K562 (cell line): Measurements from ENCODE around the gene C4BPB. TPM values are rescaled to one million over a fixed set of nuclear protein-coding genes. Genes with fewer than 3 reads are reported as not detected.
A peak's percentile ranks its signal among the peaks of the same experiment; 100 is the strongest.

Experiments
- ATAC-seq: fragments of 200-7000 bp; cut with Tn5 transposase; 3 replicates; pipeline ENCODE4 v1.9.1; 2020; ENCODE audit warnings: moderate library complexity
- BruUV-seq: library from RNA; stranded (reverse); fragments of 400-500 nt; replicated peaks from 2 replicates; lab custom pipeline; 2021; lab: Mats Ljungman, UMichigan
- CTCF ChIA-PET: fragments of 300-600 bp; formaldehyde crosslinking; extraction: SDS; loops from one replicate; lab custom pipeline; 2021; ENCODE audit warnings: low intra/inter-chr PET ratio; lab: Yijun Ruan, JAX
- POLR2A ChIA-PET: fragments of 300-600, 350-650 bp; sonication (Branson Sonifier 250); formaldehyde crosslinking; extraction: SDS; loops from one replicate; lab custom pipeline; 2021; ENCODE audit warnings: antibody characterized with exemption, inconsistent platforms; lab: Yijun Ruan, JAX
- DNase-seq, 4 experiments: peaks; one replicate each; pipeline versions ENCODE4 v3.0.0 to v3.0.0-alpha.2; 2011 to 2018; ENCODE audit warnings: low spot score in 3 of 4, mixed read lengths in 3 of 4; ENCODE audit errors: extremely low read depth in 1 of 4
- FAIRE-seq: peaks from 2 replicates; lab custom pipeline; 2011; peaks lifted over from hg19 to GRCh38; lab: Jason Lieb, UNC
- H2AFZ ChIP-seq: 2 replicates; pipeline ENCODE4 v1.6.0; 2011; ENCODE audit warnings: low read depth, low read length, control low read depth, inconsistent platforms
- H3K27ac ChIP-seq: fragments of 200-600 bp; 3 replicates; pipeline ENCODE4 v1.8.0; 2011; ENCODE audit warnings: low read depth, mild to moderate bottlenecking, control low read depth, inconsistent platforms, low read length, moderate library complexity, mixed read lengths; ENCODE audit errors: extremely low read depth
- H3K27me3 ChIP-seq, 2 experiments: fragments of 300-600 bp in 1 of 2; 2 replicates in 1 of 2; 3 replicates in 1 of 2; pipeline versions ENCODE4 v1.6.0 to v1.8.0; 2011; ENCODE audit warnings: inconsistent platforms in 2 of 2, low read length in 2 of 2, mild to moderate bottlenecking in 1 of 2, mixed read lengths in 1 of 2, moderate library complexity in 1 of 2; ENCODE audit not compliant: control insufficient read depth in 2 of 2, insufficient read depth in 2 of 2
- H3K36me3 ChIP-seq: fragments of 300-600 bp; 3 replicates; pipeline ENCODE4 v1.8.0; 2011; ENCODE audit warnings: mild to moderate bottlenecking, low read length, inconsistent platforms; ENCODE audit not compliant: control insufficient read depth, insufficient read depth
- H3K4me1 ChIP-seq, 2 experiments: fragments of 200-600 bp in 1 of 2; replicated peaks in 1 of 2; 2 replicates in 1 of 2; 3 replicates in 1 of 2; pipeline versions ENCODE4 v1.5.1 to v1.8.0; 2011; ENCODE audit warnings: inconsistent platforms in 2 of 2, low read length in 2 of 2, mild to moderate bottlenecking in 1 of 2, mixed read lengths in 1 of 2, moderate library complexity in 1 of 2; ENCODE audit not compliant: control insufficient read depth in 2 of 2, insufficient read depth in 2 of 2
- H3K4me2 ChIP-seq: 2 replicates; pipeline ENCODE4 v1.6.1; 2011; ENCODE audit warnings: low read length, control low read depth, inconsistent platforms, mixed read lengths; ENCODE audit not compliant: insufficient read depth
- H3K4me3 ChIP-seq: fragments of 200-600 bp; sonication (generic), shearing (Covaris generic); 2 replicates; pipeline ENCODE4 v1.5.1; 2016; ENCODE audit warnings: control low read depth, inconsistent platforms
- H3K79me2 ChIP-seq: fragments of 200-600 bp; 3 replicates; pipeline ENCODE4 v1.8.0; 2011; ENCODE audit warnings: low read length, inconsistent platforms; ENCODE audit not compliant: control insufficient read depth, insufficient read depth
- H3K9ac ChIP-seq, 2 experiments: 2 replicates each; pipeline versions ENCODE4 v1.6.0 to v1.6.1; 2011; ENCODE audit warnings: low read depth in 2 of 2, low read length in 2 of 2, control low read depth in 1 of 2, inconsistent platforms in 1 of 2, mild to moderate bottlenecking in 1 of 2, mixed read lengths in 1 of 2; ENCODE audit not compliant: insufficient read depth in 1 of 2
- H3K9me1 ChIP-seq: one replicate; pipeline ENCODE4 v1.6.0; 2011; ENCODE audit warnings: inconsistent platforms, mild to moderate bottlenecking, low read length, moderate library complexity; ENCODE audit not compliant: control insufficient read depth, insufficient read depth
- H3K9me3 ChIP-seq: replicated peaks from 2 replicates; pipeline ENCODE4 v1.5.1; 2011; ENCODE audit warnings: low read depth, low read length, inconsistent platforms; ENCODE audit not compliant: control insufficient read depth, insufficient read depth
- H4K20me1 ChIP-seq: replicated peaks from 2 replicates; pipeline ENCODE4 v1.6.1; 2011; ENCODE audit warnings: low read length, inconsistent platforms, mixed read lengths; ENCODE audit not compliant: control insufficient read depth, insufficient read depth
- ARHGAP35 ChIP-seq: fragments of 450-650 bp; IDR thresholded peaks from 2 replicates; pipeline ENCODE4 v1.6.1; 2018; ENCODE audit not compliant: partially characterized antibody
- CSDE1 ChIP-seq, 2 experiments: fragments of 450-650 bp; IDR thresholded peaks; 2 replicates each; pipeline ENCODE4 v1.6.1; 2016; ENCODE audit warnings: mild to moderate bottlenecking in 1 of 2
- EGR1 ChIP-seq: fragments of 450-650 bp; conservative IDR thresholded peaks from 2 replicates; pipeline ENCODE4 v1.6.1; 2017; ENCODE audit warnings: mild to moderate bottlenecking
- KLF10 ChIP-seq: fragments of 250-450 bp; sonication (Bioruptor Pico); IDR thresholded peaks from 2 replicates; pipeline ENCODE4 v1.6.1; 2021; ENCODE audit warnings: matching md5 sums
- MAFF ChIP-seq: IDR thresholded peaks from 2 replicates; pipeline ENCODE4 v1.6.1; 2012; ENCODE audit warnings: low read length, improper control_type of control experiment
- OTX1 ChIP-seq: fragments of 450-650 bp; formaldehyde crosslinking; IDR thresholded peaks from 2 replicates; pipeline ENCODE4 v1.4.0; 2022; ENCODE audit warnings: mild to moderate bottlenecking
- PHF8 ChIP-seq: fragments of 200-600 bp; sonication (generic); IDR thresholded peaks from 2 replicates; pipeline ENCODE4 v1.6.1; 2012; ENCODE audit warnings: mixed run types, mild to moderate bottlenecking, inconsistent platforms, low read length, moderate library complexity, borderline replicate concordance
- ZNF121 ChIP-seq: sonication (generic); formaldehyde crosslinking; conservative IDR thresholded peaks from 2 replicates; pipeline ENCODE4 v1.8.0; 2022; ENCODE audit warnings: missing genetic modification reagents
- ZNF699 ChIP-seq: fragments of 250-450 bp; sonication (Bioruptor Pico); IDR thresholded peaks from 2 replicates; pipeline ENCODE4 v1.8.0; 2021; ENCODE audit warnings: mild to moderate bottlenecking, moderate library complexity; ENCODE audit not compliant: insufficient replicate concordance
- ZNF707 ChIP-seq: fragments of 250-450 bp; sonication (Bioruptor Pico); conservative IDR thresholded peaks from 2 replicates; pipeline ENCODE4 v1.8.0; 2022; ENCODE audit warnings: inconsistent platforms, mild to moderate bottlenecking, moderate library complexity
- WGBS: fragments of 100-300 bp; shearing (Covaris generic); methylation state at CpG from one replicate; pipeline ENCODE4 v1.1.6; 2016; ENCODE audit warnings: low coverage, mixed read lengths; ENCODE audit not compliant: insufficient coverage; ENCODE audit errors: missing lambda C conversion rate; 5-methylcytosine and 5-hydroxymethylcytosine counted together
- in situ Hi-C: fragments of 300-500 bp; cut with MboI; formaldehyde crosslinking; loops from 4 replicates; pipeline ENCODE4 v1.15.0; 2018; ENCODE audit warnings: inconsistent platforms, mixed read lengths
- intact Hi-C: fragments of 100-400 bp; cut with micrococcal nuclease; formaldehyde crosslinking; loops from 2 replicates; pipeline ENCODE4 v1.14.2; 2022
- polyA plus RNA-seq, 8 experiments: library from polyadenylated mRNA; depleted of rRNA in 4 of 8; stranded (reverse) in 5 of 8; unstranded in 3 of 8; fragments of >200 nt; fragmentation: Nextera tagmentation in 2 of 8; fragmentation: Illumina TruSeq in 1 of 8; extraction: Ambion mirVana in 2 of 8; extraction: Trizol in 1 of 8; gene quantifications; 2 replicates each; pipeline versions ENCODE4 v1.2.1 to v1.2.3, GENCODE V29; 2011 to 2014; ENCODE audit warnings: inconsistent platforms in 1 of 8, missing spikeins in 1 of 8
- total RNA-seq, 7 experiments: library from RNA; depleted of rRNA in 6 of 7; stranded (reverse); fragments of >200 nt in 6 of 7; fragmentation: Illumina TruSeq in 2 of 7; extraction: Trizol in 2 of 7; gene quantifications; 2 replicates each; pipeline versions ENCODE4 v1.2.1 to v1.2.3, GENCODE V29; 2011 to 2021; ENCODE audit warnings: low replicate concordance in 1 of 7
- TF ChIP-seq, protein P1 (sequence below): fragments of 150-350 bp; conservative IDR thresholded peaks from 2 replicates; pipeline ENCODE4 v1.6.1; 2014; ENCODE audit warnings: low read length
- TF ChIP-seq, protein P2 (sequence below): fragments of 450-650 bp; formaldehyde crosslinking; IDR thresholded peaks from 2 replicates; pipeline ENCODE4 v1.4.0; 2022; ENCODE audit warnings: missing genetic modification characterization

Gene C4BPB
- total and polyA plus RNA-seq, 9 of the 15 experiments (the other 6 are each of a cell fraction or from before 2014, with no cell fraction given): not detected

DNA sequence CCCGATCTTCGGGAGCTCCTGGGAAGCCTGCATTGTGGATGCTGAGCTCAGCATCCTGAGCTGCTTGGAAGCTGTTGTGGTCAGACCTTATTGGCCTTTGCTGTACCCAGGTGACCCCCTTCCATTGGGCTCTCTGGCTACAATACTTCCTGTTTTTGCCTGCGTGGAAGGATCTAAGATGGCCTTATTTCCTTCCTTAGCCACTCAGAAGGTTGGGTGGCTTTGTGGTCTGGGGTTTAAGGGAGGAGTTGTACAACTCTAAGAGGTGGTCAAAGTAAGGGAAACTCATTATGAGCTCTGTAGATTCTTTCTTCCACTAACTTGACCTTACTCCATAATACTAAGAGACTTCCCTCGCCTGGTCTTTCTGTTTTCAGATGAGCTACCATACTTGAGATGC lies 17.8 kb upstream of the C4BPB start:
- DNase-seq (no peak), ATAC-seq (no peak; the same call in 1 of the 3 replicates)
- Histone ChIP-seq H3K27me3 (no peaks in the 10 kb centered on the region), H2AFZ (no peak overlapping the region), H4K20me1 (no peaks in the 10 kb centered on the region), H3K9me1 (no peaks in the 10 kb centered on the region), H3K27ac (no peak overlapping the region), H3K79me2 (no peaks in the 10 kb centered on the region), H3K9ac (no peak overlapping the region)
- intact Hi-C loops (loop anchor here (10.0 kb wide), 2 partner anchors 256 to 596 kb away; partner anchors contain the start of gene IKBKE), in situ Hi-C loops (loop anchor here (10.0 kb wide), 1 partner anchor 136 kb away; no protein-coding TSS in a partner anchor)
- CTCF ChIA-PET: no interaction called here
- POLR2A ChIA-PET: interaction anchor here (1.0 to 1.8 kb wide), 3 partner anchors 10 to 334 kb away, joined by 3 to 9 read pairs (median 4); no protein-coding TSS in a partner anchor
- 65% methylated on average over 4 of the region's 4 CpGs for WGBS
- TF ChIP-seq MAFF (peak; percentile 5; the same call in 1 of the 2 replicates), ZNF699 (CRISPR knock-in tag) (no peak)
- TF ChIP-seq, all 486 proteins: peak for 1
- H3K36me3 ChIP-seq: peaks cover 59% of the 10 kb centered on the region
- H3K9me3 ChIP-seq: no peaks in the 10 kb centered on the region
- H3K4me2 ChIP-seq: no peak overlapping the region
- BruUV-seq: no TSS peak
- no peak for FAIRE-seq
- no peak overlapping the region for H3K4me3 ChIP-seq
- H3K4me1 ChIP-seq: no peaks in the 10 kb centered on the region

DNA sequence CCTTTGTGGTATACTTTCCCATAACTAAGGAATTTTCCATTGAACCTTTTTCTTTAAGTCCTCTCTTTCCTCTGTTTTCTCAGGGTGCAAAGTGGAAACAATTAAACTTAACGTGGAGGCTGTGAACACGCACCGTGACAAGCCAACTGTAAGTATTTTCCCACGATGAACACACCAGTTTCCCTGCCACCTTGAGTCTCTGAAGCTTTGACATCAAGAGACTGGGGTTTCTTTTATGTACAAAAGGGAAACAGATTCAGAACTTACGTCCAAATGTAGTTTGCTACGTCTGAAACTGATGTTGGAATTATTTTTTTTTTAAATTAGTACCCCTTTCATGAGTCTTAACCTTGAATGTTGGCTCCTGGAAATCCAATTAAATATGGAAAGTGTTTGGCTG lies 17.2 kb upstream of the C4BPB start:
- in situ Hi-C loops (loop anchor here (10.0 kb wide), 1 partner anchor 137 kb away; no protein-coding TSS in a partner anchor), intact Hi-C loops (loop anchor here (10.0 kb wide), 2 partner anchors 257 to 597 kb away; partner anchors contain the start of gene IKBKE)
- H3K27me3 ChIP-seq: no peaks in the 10 kb centered on the region
- H3K9me3 ChIP-seq: no peaks in the 10 kb centered on the region
- ChIA-PET POLR2A (interaction anchor here (1.0 to 1.8 kb wide), 4 partner anchors 11 to 19 kb away, joined by 3 to 9 read pairs (median 3); partner anchors contain the start of gene PFKFB2), CTCF (interaction anchor here (0.7 kb wide), 1 partner anchor 257 kb away, joined by 3 read pairs; no protein-coding TSS in a partner anchor)
- peaks cover 0 to under 1% of the 10 kb centered on the region in 2 experiments; a peak in 1 of 5 replicates for H3K4me1 ChIP-seq
- no peak for DNase-seq
- 82% methylated on average over 6 of the region's 6 CpGs for WGBS
- H3K4me3 ChIP-seq: no peak overlapping the region
- no peaks in the 10 kb centered on the region for H3K9me1 ChIP-seq
- FAIRE-seq: no peak
- no peak overlapping the region for H2AFZ ChIP-seq
- ATAC-seq: no peak
- H3K79me2 ChIP-seq: no peaks in the 10 kb centered on the region
- no peak overlapping the region for H3K9ac ChIP-seq
- BruUV-seq: no TSS peak
- H3K36me3 ChIP-seq: peaks cover 56% of the 10 kb centered on the region
- H3K27ac ChIP-seq: no peak overlapping the region
- no peaks in the 10 kb centered on the region for H4K20me1 ChIP-seq
- H3K4me2 ChIP-seq: no peak overlapping the region
- TF ChIP-seq PHF8 (no peak), ZNF121 (CRISPR knock-in tag) (no peak), CSDE1 (IDR thresholded peaks at IDR 0.05) (no peak), ARHGAP35 (no peak), KLF10 (CRISPR knock-in tag) (no peak), ZNF707 (CRISPR knock-in tag) (no peak), EGR1 (no peak), OTX1 (no peak)
- TF ChIP-seq, protein P1, sequence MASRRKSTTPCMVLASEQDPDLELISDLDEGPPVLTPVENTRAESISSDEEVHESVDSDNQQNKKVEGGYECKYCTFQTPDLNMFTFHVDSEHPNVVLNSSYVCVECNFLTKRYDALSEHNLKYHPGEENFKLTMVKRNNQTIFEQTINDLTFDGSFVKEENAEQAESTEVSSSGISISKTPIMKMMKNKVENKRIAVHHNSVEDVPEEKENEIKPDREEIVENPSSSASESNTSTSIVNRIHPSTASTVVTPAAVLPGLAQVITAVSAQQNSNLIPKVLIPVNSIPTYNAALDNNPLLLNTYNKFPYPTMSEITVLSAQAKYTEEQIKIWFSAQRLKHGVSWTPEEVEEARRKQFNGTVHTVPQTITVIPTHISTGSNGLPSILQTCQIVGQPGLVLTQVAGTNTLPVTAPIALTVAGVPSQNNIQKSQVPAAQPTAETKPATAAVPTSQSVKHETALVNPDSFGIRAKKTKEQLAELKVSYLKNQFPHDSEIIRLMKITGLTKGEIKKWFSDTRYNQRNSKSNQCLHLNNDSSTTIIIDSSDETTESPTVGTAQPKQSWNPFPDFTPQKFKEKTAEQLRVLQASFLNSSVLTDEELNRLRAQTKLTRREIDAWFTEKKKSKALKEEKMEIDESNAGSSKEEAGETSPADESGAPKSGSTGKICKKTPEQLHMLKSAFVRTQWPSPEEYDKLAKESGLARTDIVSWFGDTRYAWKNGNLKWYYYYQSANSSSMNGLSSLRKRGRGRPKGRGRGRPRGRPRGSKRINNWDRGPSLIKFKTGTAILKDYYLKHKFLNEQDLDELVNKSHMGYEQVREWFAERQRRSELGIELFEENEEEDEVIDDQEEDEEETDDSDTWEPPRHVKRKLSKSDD: no peak
- TF ChIP-seq, protein P2, sequence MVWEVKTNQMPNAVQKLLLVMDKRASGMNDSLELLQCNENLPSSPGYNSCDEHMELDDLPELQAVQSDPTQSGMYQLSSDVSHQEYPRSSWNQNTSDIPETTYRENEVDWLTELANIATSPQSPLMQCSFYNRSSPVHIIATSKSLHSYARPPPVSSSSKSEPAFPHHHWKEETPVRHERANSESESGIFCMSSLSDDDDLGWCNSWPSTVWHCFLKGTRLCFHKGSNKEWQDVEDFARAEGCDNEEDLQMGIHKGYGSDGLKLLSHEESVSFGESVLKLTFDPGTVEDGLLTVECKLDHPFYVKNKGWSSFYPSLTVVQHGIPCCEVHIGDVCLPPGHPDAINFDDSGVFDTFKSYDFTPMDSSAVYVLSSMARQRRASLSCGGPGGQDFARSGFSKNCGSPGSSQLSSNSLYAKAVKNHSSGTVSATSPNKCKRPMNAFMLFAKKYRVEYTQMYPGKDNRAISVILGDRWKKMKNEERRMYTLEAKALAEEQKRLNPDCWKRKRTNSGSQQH (CRISPR knock-in tag): no peak
